Stimulated activated CD8-positive, alpha-beta memory T cell treated with anti-CD3 and anti-CD28 coated beads, Interleukin-15, amount 100 ng/mL, for 1 hour (primary cell): Measurements from ENCODE around the gene SIMC1.

Source experiments
- DNase-seq: peaks from one replicate; pipeline ENCODE4 v3.0.0-alpha.2; 2020; ENCODE audit warnings: low read depth

The SIMC1 gene

GRCh38 chr5:176365351-176366231 lies 127.4 kb downstream of the SIMC1 start, which contains the start of gene ARL10:
Gene ARL10, plus strand, starts transcription at chr5:176365487. Its CDS starts 77 bp downstream, at chr5:176365564.
- no peak for DNase-seq

- no peak for DNase-seq
Observed at GRCh38 chr5:176366232-176366894, 128.1 kb downstream of the SIMC1 start.

GRCh38 chr5:176368726-176369125 lies 130.5 kb downstream of the SIMC1 start:
- DNase-seq: no peak

- DNase-seq: no peak
Observed at GRCh38 chr5:176369934-176370711, 131.9 kb downstream of the SIMC1 start.

- DNase-seq: no peak
Observed at GRCh38 chr5:176371621-176372539, 133.7 kb downstream of the SIMC1 start.

- DNase-seq: no peak
Observed at GRCh38 chr5:176373100-176373818, 135.0 kb downstream of the SIMC1 start.

- DNase-seq: no peak
Observed at GRCh38 chr5:176379881-176380280, 141.7 kb downstream of the SIMC1 start.

- no peak for DNase-seq
Observed at GRCh38 chr5:176381423-176381822, 143.2 kb downstream of the SIMC1 start.

GRCh38 chr5:176381979-176382378 lies 143.8 kb downstream of the SIMC1 start:
- DNase-seq: no peak

- DNase-seq: no peak
Observed at GRCh38 chr5:176382721-176383120, 144.5 kb downstream of the SIMC1 start.

GRCh38 chr5:176383248-176383905 lies 145.2 kb downstream of the SIMC1 start:
- DNase-seq: no peak

GRCh38 chr5:176383961-176384360 lies 145.7 kb downstream of the SIMC1 start:
- no peak for DNase-seq

- DNase-seq: no peak
Observed at GRCh38 chr5:176384366-176384930, 146.2 kb downstream of the SIMC1 start.

- DNase-seq: no peak
Observed at GRCh38 chr5:176384991-176385390, 146.8 kb downstream of the SIMC1 start.

GRCh38 chr5:176386491-176386890 lies 148.3 kb downstream of the SIMC1 start:
- DNase-seq: no peak

- DNase-seq: no peak
Observed at GRCh38 chr5:176387384-176387925, 149.2 kb downstream of the SIMC1 start.

- no peak for DNase-seq
Observed at GRCh38 chr5:176388003-176388443, 149.8 kb downstream of the SIMC1 start.

GRCh38 chr5:176388444-176389134 lies 150.4 kb downstream of the SIMC1 start, which contains the start of the genes HIGD2A and NOP16:
Gene HIGD2A, plus strand, starts transcription at chr5:176388751. Its CDS starts 69 bp downstream, at chr5:176388820.
Gene NOP16, minus strand, starts transcription at chr5:176388598. Its CDS starts 59 bp downstream, at chr5:176388539.
- peak; percentile 99 for DNase-seq
